HG02938 (cell line): Measurements from ENCODE around the gene STK11IP.

Experiments
- ATAC-seq: cut with Tn5 transposase; IDR thresholded peaks from one replicate; pipeline ENCODE4 v1.9.1; 2021; ENCODE audit warnings: mild to moderate bottlenecking, moderate library complexity; ENCODE audit not compliant: unreplicated experiment

STK11IP gene

GRCh38 chr2:219613461-219614070, 15.9 kb downstream of the STK11IP start:
- no peak for ATAC-seq

GRCh38 chr2:219614076-219614860, 16.6 kb downstream of the STK11IP start:
- ATAC-seq, result no peak

GRCh38 chr2:219615036-219615435, 17.4 kb downstream of the STK11IP start:
- no peak for ATAC-seq

- no peak for ATAC-seq
Measured at GRCh38 chr2:219615894-219616293, 18.2 kb downstream of the STK11IP start.

GRCh38 chr2:219616550-219616949, 18.9 kb downstream of the STK11IP start:
- ATAC-seq, result no peak

GRCh38 chr2:219618733-219619122, 21.1 kb downstream of the STK11IP start:
- ATAC-seq, result no peak

GRCh38 chr2:219619235-219619634, 21.6 kb downstream of the STK11IP start:
- no peak for ATAC-seq

- ATAC-seq, result no peak
Measured at GRCh38 chr2:219620546-219620945, 22.9 kb downstream of the STK11IP start.

- ATAC-seq, result no peak
Measured at GRCh38 chr2:219621935-219622334, 24.3 kb downstream of the STK11IP start.

- ATAC-seq, result no peak
Measured at GRCh38 chr2:219622472-219622871, 24.8 kb downstream of the STK11IP start.

GRCh38 chr2:219624565-219624964, 26.9 kb downstream of the STK11IP start:
- no peak for ATAC-seq

- no peak for ATAC-seq
Measured at GRCh38 chr2:219625179-219625578, 27.5 kb downstream of the STK11IP start.

- ATAC-seq, result no peak
Measured at GRCh38 chr2:219626540-219626939, 28.9 kb downstream of the STK11IP start.

GRCh38 chr2:219627103-219628100, 29.7 kb downstream of the STK11IP start, which contains the start of gene SLC4A3:
TSS of gene SLC4A3 (plus strand) at chr2:219627630. CDS start at chr2:219627993, 363 bp downstream.
- ATAC-seq, result no peak

- ATAC-seq, result no peak
Measured at GRCh38 chr2:219628235-219628985, 30.8 kb downstream of the STK11IP start.

- no peak for ATAC-seq
Measured at GRCh38 chr2:219628986-219629901, 31.6 kb downstream of the STK11IP start.

GRCh38 chr2:219629976-219630695, 32.5 kb downstream of the STK11IP start:
- no peak for ATAC-seq

GRCh38 chr2:219630770-219631405, 33.2 kb downstream of the STK11IP start:
- no peak for ATAC-seq
